Caki2 (cell line): ENCODE results near the gene DCAF17. TPM values are rescaled to one million over a fixed set of nuclear protein-coding genes. Genes with fewer than 3 reads are reported as not detected.
A peak's percentile ranks its signal among the peaks of the same experiment; 100 is the strongest.
"Not testable (repeated sequence)": the region's sequence is repeated elsewhere in the genome, so short reads cannot be mapped to it uniquely, and the experiment has no call there.

Source experiments
- DNase-seq: peaks from one replicate; pipeline ENCODE4 v3.0.0-alpha.2; 2015; ENCODE audit warnings: low read depth
- in situ Hi-C: cut with HindIII; loops from 2 replicates; pipeline ENCODE4 v1.10.0; 2016; ENCODE audit warnings: low sequenced_read_pairs, low pct_unique_long_range_greater_than_20kb, mixed read lengths
- total RNA-seq: library from RNA; depleted of rRNA; stranded (reverse); fragments of >200 nt; shearing (Covaris generic); gene quantifications from 2 replicates; pipeline ENCODE4 v1.2.3, GENCODE V29; 2014; ENCODE audit warnings: low replicate concordance

DCAF17 gene
- total RNA-seq, 1 experiment from 2014 or later, result 5.9 TPM

- in situ Hi-C loops, result no loop called here
- no peak for DNase-seq
Measured at GRCh38 chr2:171407030-171407675, 26.9 kb upstream of the DCAF17 start.

- in situ Hi-C loops, result no loop called here
Measured at GRCh38 chr2:171407676-171408044, 26.4 kb upstream of the DCAF17 start.

GRCh38 chr2:171409436-171409971 is 24.5 kb upstream of the DCAF17 start:
- in situ Hi-C loops, result no loop called here
- DNase-seq, result no peak

More at GRCh38 chr2:171407676-171408044, 26.4 kb upstream of the DCAF17 start:
- no peak for DNase-seq

- DNase-seq, result no peak
- in situ Hi-C loops, result no loop called here
Measured at GRCh38 chr2:171410101-171410500, 23.9 kb upstream of the DCAF17 start.

- in situ Hi-C loops, result no loop called here
- DNase-seq, result no peak
Measured at GRCh38 chr2:171410624-171411023, 23.4 kb upstream of the DCAF17 start.

GRCh38 chr2:171411214-171411613 is 22.8 kb upstream of the DCAF17 start:
- in situ Hi-C loops, result no loop called here

GRCh38 chr2:171411791-171412483 is 22.1 kb upstream of the DCAF17 start:
- DNase-seq, result no peak
- in situ Hi-C loops, result no loop called here

More at GRCh38 chr2:171411214-171411613, 22.8 kb upstream of the DCAF17 start:
- no peak for DNase-seq

GRCh38 chr2:171412571-171413175 is 21.4 kb upstream of the DCAF17 start:
- in situ Hi-C loops, result no loop called here
- DNase-seq, result no peak

- DNase-seq, in situ Hi-C loops: not testable (repeated sequence)
Measured at GRCh38 chr2:171414645-171415044, 19.4 kb upstream of the DCAF17 start.

- peak; percentile 95 for DNase-seq
- in situ Hi-C loops, result no loop called here
Measured at GRCh38 chr2:171416009-171416926, 17.8 kb upstream of the DCAF17 start.

GRCh38 chr2:171419333-171419732 is 14.7 kb upstream of the DCAF17 start:
- in situ Hi-C loops, result no loop called here
- DNase-seq, result no peak

- in situ Hi-C loops, result no loop called here
Measured at GRCh38 chr2:171420728-171421563, 13.1 kb upstream of the DCAF17 start.

GRCh38 chr2:171422710-171423495 is 11.1 kb upstream of the DCAF17 start:
- DNase-seq, in situ Hi-C loops: not testable (repeated sequence)

More at GRCh38 chr2:171420728-171421563, 13.1 kb upstream of the DCAF17 start:
- DNase-seq, result no peak

- no peak for DNase-seq
- in situ Hi-C loops, result no loop called here
Measured at GRCh38 chr2:171430516-171431410, 3.3 kb upstream of the DCAF17 start.

GRCh38 chr2:171431677-171432167 is 2.3 kb upstream of the DCAF17 start:
- in situ Hi-C loops, result no loop called here

More at GRCh38 chr2:171431677-171432167, 2.3 kb upstream of the DCAF17 start:
- no peak for DNase-seq
